Stimulated activated effector memory CD8-positive, alpha-beta T cell treated with anti-CD3 and anti-CD28 coated beads, Interleukin-12 subunit alpha, Interleukin-12 subunit beta, amount 100 ng/mL, for 72 hours (primary cell): ENCODE results near the gene RERE.

ENCODE experiments used
- ATAC-seq: fragments of 150-1000 bp; cut with Tn5 transposase; 2 replicates; pipeline ENCODE4 v1.10.0; 2021
- DNase-seq, 2 donors: peaks; one replicate each; pipeline ENCODE4 v3.0.0; 2021 to 2022; ENCODE audit warnings: low spot score in 2 of 2
- H3K27ac Mint-ChIP-seq: one replicate; pipeline ENCODE4 v1.8.0; 2022; ENCODE audit warnings: mild to moderate bottlenecking, mixed read lengths
- H3K36me3 Mint-ChIP-seq: one replicate; pipeline ENCODE4 v1.8.0; 2022; ENCODE audit warnings: mild to moderate bottlenecking, mixed read lengths
- H3K4me1 Mint-ChIP-seq: one replicate; pipeline ENCODE4 v1.8.0; 2022; ENCODE audit warnings: mixed read lengths
- H3K4me3 Mint-ChIP-seq: one replicate; pipeline ENCODE4 v1.8.0; 2022; ENCODE audit warnings: mild to moderate bottlenecking, mixed read lengths
- H3K9me3 Mint-ChIP-seq: one replicate; pipeline ENCODE4 v1.8.0; 2022; ENCODE audit warnings: mixed read lengths

The RERE gene

GRCh38 chr1:8473891-8474300 lies 343.5 kb downstream of the RERE start:
- Mint-ChIP-seq H3K4me1 (peaks cover 42% of the 10 kb centered on the region), H3K27ac (no peak overlapping the region)
- DNase-seq = no peak

GRCh38 chr1:8473121-8473875 lies 344.1 kb downstream of the RERE start:
- H3K4me1 Mint-ChIP-seq = peaks cover 40% of the 10 kb centered on the region
- no peak overlapping the region for H3K4me3 Mint-ChIP-seq
- DNase-seq = peak in 1 of 2 donors; percentile 53
- no peaks in the 10 kb centered on the region for H3K36me3 Mint-ChIP-seq
- H3K27ac Mint-ChIP-seq = peak overlapping the region; percentile 30
- ATAC-seq = peak; percentile 31
- H3K9me3 Mint-ChIP-seq = no peaks in the 10 kb centered on the region

More at GRCh38 chr1:8473891-8474300, 343.5 kb downstream of the RERE start:
- Mint-ChIP-seq H3K4me3 (no peak overlapping the region), H3K9me3 (no peaks in the 10 kb centered on the region), H3K36me3 (no peaks in the 10 kb centered on the region)
- ATAC-seq = no peak

- Mint-ChIP-seq H3K27ac (peak overlapping the region; percentile 30), H3K36me3 (no peaks in the 10 kb centered on the region), H3K4me1 (peaks cover 34% of the 10 kb centered on the region), H3K9me3 (no peaks in the 10 kb centered on the region), H3K4me3 (no peak overlapping the region)
- DNase-seq (no peak), ATAC-seq (peak; percentile 38)
Measured at GRCh38 chr1:8472668-8473067, 344.8 kb downstream of the RERE start.

- Mint-ChIP-seq H3K36me3 (no peaks in the 10 kb centered on the region), H3K9me3 (no peaks in the 10 kb centered on the region), H3K4me3 (no peak overlapping the region), H3K27ac (no peak overlapping the region), H3K4me1 (peaks cover 26% of the 10 kb centered on the region)
- DNase-seq (no peak), ATAC-seq (no peak)
Measured at GRCh38 chr1:8471451-8471850, 346.0 kb downstream of the RERE start.

GRCh38 chr1:8468751-8469150 lies 348.7 kb downstream of the RERE start:
- Mint-ChIP-seq H3K4me3 (no peak overlapping the region), H3K9me3 (no peaks in the 10 kb centered on the region), H3K4me1 (peaks cover 22% of the 10 kb centered on the region), H3K36me3 (peaks cover 7% of the 10 kb centered on the region), H3K27ac (no peak overlapping the region)
- DNase-seq (no peak), ATAC-seq (no peak)

- no peak overlapping the region for H3K27ac Mint-ChIP-seq
- ATAC-seq = no peak
- no peak overlapping the region for H3K4me3 Mint-ChIP-seq
- H3K9me3 Mint-ChIP-seq = no peaks in the 10 kb centered on the region
- H3K4me1 Mint-ChIP-seq = peaks cover 15% of the 10 kb centered on the region
- peaks cover 11% of the 10 kb centered on the region for H3K36me3 Mint-ChIP-seq
- DNase-seq = no peak
Measured at GRCh38 chr1:8467308-8467707, 350.1 kb downstream of the RERE start.

- ATAC-seq (no peak), DNase-seq (no peak)
- Mint-ChIP-seq H3K27ac (no peak overlapping the region), H3K4me1 (peaks cover 13% of the 10 kb centered on the region), H3K9me3 (no peaks in the 10 kb centered on the region), H3K4me3 (no peak overlapping the region), H3K36me3 (peaks cover 11% of the 10 kb centered on the region)
Measured at GRCh38 chr1:8465692-8466091, 351.7 kb downstream of the RERE start.

- Mint-ChIP-seq H3K36me3 (peaks cover 11% of the 10 kb centered on the region), H3K9me3 (no peaks in the 10 kb centered on the region), H3K27ac (no peak overlapping the region), H3K4me3 (no peak overlapping the region), H3K4me1 (peaks cover 13% of the 10 kb centered on the region)
- DNase-seq (no peak), ATAC-seq (no peak)
Measured at GRCh38 chr1:8465013-8465412, 352.4 kb downstream of the RERE start.

- Mint-ChIP-seq H3K9me3 (no peaks in the 10 kb centered on the region), H3K4me1 (peaks cover 13% of the 10 kb centered on the region), H3K4me3 (no peak overlapping the region), H3K36me3 (peaks cover 11% of the 10 kb centered on the region), H3K27ac (no peak overlapping the region)
- no peak for DNase-seq
- no peak for ATAC-seq
Measured at GRCh38 chr1:8464377-8464776, 353.1 kb downstream of the RERE start.

GRCh38 chr1:8463144-8463927 lies 354.1 kb downstream of the RERE start:
- no peak for ATAC-seq
- Mint-ChIP-seq H3K27ac (peak overlapping the region; percentile 51), H3K9me3 (no peaks in the 10 kb centered on the region), H3K36me3 (peaks cover 11% of the 10 kb centered on the region), H3K4me1 (peaks cover 13% of the 10 kb centered on the region), H3K4me3 (no peak overlapping the region)
- no peak for DNase-seq

GRCh38 chr1:8462371-8462892 lies 355.0 kb downstream of the RERE start:
- no peaks in the 10 kb centered on the region for H3K9me3 Mint-ChIP-seq
- H3K4me3 Mint-ChIP-seq = no peak overlapping the region
- H3K36me3 Mint-ChIP-seq = peaks cover 11% of the 10 kb centered on the region
- no peak for ATAC-seq
- H3K27ac Mint-ChIP-seq = no peak overlapping the region
- H3K4me1 Mint-ChIP-seq = peaks cover 13% of the 10 kb centered on the region
- DNase-seq = no peak

- Mint-ChIP-seq H3K36me3 (peaks cover 11% of the 10 kb centered on the region), H3K9me3 (no peaks in the 10 kb centered on the region), H3K4me1 (peaks cover 13% of the 10 kb centered on the region), H3K4me3 (no peak overlapping the region), H3K27ac (no peak overlapping the region)
- ATAC-seq (no peak), DNase-seq (no peak)
Measured at GRCh38 chr1:8461351-8462110, 355.9 kb downstream of the RERE start.

- H3K4me1 Mint-ChIP-seq = peaks cover 13% of the 10 kb centered on the region
- ATAC-seq = no peak
- H3K36me3 Mint-ChIP-seq = peaks cover 10% of the 10 kb centered on the region
- DNase-seq = no peak
- H3K4me3 Mint-ChIP-seq = no peak overlapping the region
- no peaks in the 10 kb centered on the region for H3K9me3 Mint-ChIP-seq
- no peak overlapping the region for H3K27ac Mint-ChIP-seq
Measured at GRCh38 chr1:8460784-8461183, 356.7 kb downstream of the RERE start.

- no peaks in the 10 kb centered on the region for H3K9me3 Mint-ChIP-seq
- H3K27ac Mint-ChIP-seq = no peak overlapping the region
- ATAC-seq (no peak), DNase-seq (no peak)
- H3K4me3 Mint-ChIP-seq = no peak overlapping the region
- H3K36me3 Mint-ChIP-seq = peaks cover 5% of the 10 kb centered on the region
- H3K4me1 Mint-ChIP-seq = peaks cover 13% of the 10 kb centered on the region
Measured at GRCh38 chr1:8460132-8460544, 357.3 kb downstream of the RERE start.

GRCh38 chr1:8458607-8459006 lies 358.8 kb downstream of the RERE start:
- Mint-ChIP-seq H3K36me3 (peaks cover 2% of the 10 kb centered on the region), H3K9me3 (no peaks in the 10 kb centered on the region), H3K27ac (no peak overlapping the region), H3K4me3 (no peak overlapping the region), H3K4me1 (peaks cover 5% of the 10 kb centered on the region)
- no peak for DNase-seq
- ATAC-seq = no peak
